Fibroblast of skin of abdomen (primary cell): Measurements from ENCODE around the gene ARHGEF28.

Experiments used
- DNase-seq: peaks from one replicate; pipeline ENCODE4 v3.0.0-alpha.2; 2013

The ARHGEF28 gene

DNA sequence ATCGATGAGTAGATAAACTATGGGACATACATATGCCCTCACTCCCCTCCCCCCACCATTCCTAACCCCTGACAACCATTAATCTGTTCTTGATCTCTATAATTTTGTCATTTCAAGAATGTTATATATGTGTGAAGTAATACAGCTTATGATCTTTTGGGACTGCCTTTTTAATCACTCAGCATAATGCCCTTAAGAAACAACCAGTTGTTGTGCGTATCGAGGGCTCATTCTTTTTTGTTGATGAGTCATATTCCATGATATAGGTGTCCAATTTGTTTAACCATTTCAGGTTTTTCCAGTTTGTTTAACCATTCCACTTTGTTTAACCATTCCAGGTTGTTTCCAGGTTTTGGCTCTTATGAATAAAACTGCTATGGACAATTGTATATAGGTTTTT lies 75.6 kb downstream of the ARHGEF28 start:
- DNase-seq, result peak; percentile 9

DNA sequence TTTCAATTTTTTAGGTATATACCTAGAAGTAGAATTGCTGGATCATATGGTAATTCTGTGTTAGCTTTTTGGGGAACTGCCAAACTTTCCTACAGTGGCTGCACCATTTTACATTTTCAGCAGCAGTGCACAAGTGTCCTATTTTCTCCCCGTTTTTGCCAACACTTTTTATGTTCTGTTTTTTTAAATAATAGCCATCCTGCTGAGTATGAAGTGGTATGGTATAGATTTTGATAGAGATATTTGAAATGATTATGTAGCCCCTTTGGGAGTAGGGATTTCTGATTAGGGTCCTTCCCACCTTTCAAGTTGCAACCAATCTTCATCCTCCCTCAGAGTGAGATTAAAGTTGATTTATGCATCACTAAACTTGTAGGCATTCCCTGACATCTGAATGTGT lies 76.5 kb downstream of the ARHGEF28 start:
- no peak for DNase-seq

DNA sequence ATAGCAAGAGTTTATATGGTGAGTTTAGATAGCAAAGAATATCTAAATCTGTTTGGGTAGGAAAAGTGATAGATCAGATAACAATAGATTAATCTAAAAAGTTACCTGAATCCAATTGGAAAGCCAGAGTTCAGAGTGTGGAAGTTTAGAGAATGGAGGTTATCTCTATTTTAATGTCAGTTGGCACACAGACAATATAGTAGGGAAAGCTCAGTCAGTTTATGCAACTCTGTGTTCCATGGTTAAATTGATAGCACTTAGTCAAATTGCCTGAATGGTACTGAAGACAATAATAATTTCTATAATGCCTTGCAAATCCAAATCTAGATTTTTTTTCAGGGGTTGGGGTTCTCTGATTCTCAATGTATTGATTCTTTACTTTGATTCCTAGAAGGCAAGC lies 77.0 kb downstream of the ARHGEF28 start:
- DNase-seq, result no peak

GRCh38 chr5:73705364-73705763 lies 79.4 kb downstream of the ARHGEF28 start:
- DNase-seq, result no peak

DNA sequence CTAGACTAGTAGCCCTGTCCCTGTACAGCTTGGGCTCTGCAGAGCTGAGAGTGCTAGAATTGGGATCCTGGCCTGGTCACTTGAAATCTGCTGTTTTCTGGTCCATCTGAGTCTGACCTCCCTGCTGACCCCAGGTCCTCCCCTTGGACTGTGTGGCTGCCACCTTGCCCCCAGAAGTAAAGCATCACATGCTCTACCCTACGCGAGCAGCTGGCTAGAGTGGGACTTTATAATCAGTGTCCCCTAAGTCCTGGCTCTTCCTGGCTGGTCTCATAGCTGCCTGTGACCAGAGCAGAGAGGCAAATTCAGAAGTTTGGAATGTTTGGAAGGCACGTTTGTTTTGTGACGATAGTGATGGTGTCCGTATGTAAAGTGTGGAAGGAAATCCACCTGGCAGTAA lies 81.0 kb downstream of the ARHGEF28 start:
- no peak for DNase-seq

DNA sequence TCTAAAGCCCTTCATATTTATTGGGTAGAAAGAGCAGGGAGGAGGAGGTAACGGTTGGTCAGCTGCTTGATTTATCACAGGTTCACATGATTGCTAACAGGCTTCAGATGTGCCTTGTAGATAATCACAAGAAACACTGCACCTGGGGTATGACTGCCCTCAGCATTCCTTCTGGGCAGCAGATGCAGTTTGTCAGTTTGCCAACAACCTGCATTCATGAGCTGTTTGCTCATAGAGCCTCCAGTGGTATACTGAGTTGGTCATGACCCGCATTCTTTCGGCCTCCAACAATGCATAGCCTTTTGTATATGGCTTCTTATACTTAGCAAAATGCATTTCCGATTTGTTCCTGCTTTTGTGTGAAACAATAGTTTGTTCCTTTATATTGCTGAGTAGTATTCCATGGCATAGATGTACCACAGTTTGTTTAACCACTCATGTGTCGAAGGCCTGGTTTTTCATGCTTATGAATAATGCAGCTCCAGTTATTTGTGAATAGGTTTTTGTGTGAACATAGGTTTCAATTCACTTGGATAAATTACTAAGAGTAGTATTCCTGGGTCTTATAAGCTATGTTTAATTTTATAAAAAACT lies 83.6 kb downstream of the ARHGEF28 start:
- DNase-seq, result peak; percentile 17

GRCh38 chr5:73716284-73716808 lies 90.3 kb downstream of the ARHGEF28 start:
- no peak for DNase-seq

GRCh38 chr5:73718762-73719161 lies 92.8 kb downstream of the ARHGEF28 start:
- no peak for DNase-seq

DNA sequence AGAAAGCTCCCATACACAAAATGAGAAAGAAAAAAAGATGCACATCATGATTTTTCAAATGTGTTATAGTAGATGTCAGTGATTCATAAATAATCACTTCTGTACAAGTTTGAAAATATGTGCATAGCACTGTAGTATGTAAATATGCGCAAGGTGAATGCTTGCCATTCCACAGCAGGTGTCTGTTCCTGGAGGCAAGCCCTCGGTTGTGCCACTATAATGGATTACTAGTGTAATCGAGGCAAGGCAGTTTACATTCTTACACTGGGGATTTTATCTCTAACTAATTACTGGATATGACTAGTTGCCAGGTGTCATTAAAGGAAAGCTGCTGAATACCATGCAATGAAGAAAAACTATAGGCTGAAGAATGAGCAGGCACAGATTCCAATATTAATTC lies 93.6 kb downstream of the ARHGEF28 start:
- no peak for DNase-seq

DNA sequence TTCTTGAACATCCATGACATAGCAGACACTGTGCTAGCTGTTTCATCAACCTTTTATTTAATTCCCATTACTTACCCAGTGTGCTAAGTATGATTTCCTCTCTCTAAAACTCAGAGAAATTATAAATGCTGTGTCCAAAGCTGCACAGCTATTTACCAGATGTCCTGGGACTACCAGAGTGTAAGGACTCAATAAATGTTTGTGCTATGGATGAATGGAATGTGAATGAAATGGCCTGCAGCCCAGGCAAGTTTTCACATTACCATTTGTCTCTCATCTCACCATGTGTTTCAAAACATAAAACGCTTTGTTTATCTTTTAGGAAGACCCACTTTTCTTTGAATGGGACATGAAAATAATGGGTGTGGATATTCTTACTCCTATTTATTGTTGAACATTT lies 96.2 kb downstream of the ARHGEF28 start:
- peak; percentile 34 for DNase-seq

DNA sequence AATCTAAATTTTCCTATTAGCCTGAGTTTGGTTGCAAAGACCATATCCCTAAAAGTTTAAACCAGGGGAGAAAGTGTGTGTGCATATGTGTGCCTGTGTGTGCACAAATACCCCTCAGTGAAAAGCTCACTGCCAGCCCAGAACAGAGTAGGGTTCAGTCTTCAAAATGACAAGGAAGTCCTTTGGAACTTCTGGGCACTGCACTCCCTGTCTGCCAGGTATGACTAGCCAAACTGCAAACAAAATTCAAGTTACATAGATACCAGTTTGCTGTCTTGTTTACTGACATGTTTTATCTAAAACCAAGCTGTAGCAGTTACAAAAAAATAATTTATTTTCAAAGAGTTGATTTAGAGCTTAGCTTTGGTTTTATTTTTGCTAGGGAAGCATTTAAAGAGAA lies 100.1 kb downstream of the ARHGEF28 start:
- DNase-seq, result no peak

DNA sequence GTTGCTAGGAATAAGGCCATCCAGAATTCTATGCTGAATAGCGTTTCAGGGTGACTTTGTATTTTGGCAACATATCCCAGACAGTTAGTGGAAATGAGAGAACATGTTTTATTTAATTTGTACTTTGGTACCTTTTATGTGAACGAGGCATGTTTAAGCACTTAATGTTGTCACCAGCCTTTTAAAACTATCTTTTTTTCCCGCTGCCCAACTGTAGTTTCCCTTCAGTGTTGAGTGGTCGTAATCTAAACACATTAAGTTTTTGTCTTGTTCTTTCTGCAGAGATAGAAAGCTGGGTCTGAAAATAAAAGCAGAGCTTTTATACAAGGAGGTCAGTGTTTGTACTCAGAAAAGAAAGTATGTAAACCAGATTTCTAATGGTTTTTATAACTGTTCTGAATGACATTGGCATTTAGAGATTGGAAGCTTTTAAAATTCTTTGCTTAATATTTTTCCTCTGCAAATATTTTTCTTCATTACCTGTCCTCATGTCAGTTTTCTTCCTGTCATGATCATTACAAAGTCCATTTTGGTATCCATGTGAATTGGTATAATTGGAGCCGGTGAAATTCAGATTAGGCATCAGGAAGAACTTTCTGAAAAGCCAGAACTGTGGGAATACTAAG lies 100.7 kb downstream of the ARHGEF28 start:
- no peak for DNase-seq

- DNase-seq, result no peak
Observed at GRCh38 chr5:73727470-73727869, 101.5 kb downstream of the ARHGEF28 start.

DNA sequence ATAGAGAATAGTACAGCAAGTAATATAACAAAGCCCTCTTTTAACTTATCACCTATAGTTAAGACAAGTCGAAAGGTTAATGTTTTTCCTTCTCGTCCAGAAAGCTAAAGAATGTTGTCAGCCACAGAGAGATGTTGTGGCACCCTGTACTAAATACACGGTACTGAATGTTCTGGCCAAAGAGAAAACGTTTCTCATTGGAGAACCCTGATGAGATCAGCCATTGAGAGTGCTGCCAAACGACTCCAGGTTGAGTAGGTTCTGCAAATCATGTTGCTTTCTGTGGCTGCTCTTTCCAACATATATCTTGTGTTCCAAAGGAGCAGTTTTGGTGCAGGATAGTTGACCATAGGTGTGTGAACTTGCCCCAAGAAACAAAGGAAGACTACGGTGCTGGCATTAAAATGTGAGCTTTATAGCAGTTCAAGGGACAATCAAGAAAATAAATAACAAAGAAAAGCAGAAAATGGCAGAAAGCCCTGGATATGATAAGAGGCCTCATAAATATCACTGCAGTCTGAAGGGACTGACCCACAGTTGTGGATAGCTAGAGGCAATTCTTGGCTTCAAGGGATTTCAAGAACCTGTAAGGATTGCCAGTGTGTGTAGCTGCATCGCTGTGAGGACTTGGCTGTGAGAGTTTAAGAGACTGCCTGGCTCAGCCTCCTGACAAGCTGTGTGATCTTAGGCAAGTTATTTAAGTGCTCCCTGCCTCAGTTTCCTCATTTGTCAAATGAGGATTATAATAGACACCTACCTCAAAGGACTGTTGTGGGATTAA lies 102.7 kb downstream of the ARHGEF28 start:
- no peak for DNase-seq

GRCh38 chr5:73729329-73729728 lies 103.3 kb downstream of the ARHGEF28 start:
- no peak for DNase-seq

DNA sequence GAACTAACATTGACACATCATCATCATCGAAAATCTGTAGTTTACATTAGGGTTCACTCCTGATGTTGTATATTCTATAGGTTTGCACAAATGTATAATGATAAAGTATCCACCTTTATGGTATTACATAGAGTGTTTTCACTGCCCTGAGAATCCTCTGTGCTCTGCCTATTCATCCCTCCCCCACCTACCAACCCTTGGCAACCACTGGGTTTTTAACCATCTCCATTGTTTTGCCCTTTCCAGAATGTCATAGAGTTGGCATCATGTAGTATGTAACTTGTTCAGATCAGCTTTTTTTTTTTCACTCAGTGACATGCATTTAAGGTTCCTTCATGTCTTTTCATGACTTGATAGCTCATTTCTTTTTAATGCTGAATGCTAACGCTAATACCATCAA lies 106.0 kb downstream of the ARHGEF28 start:
- DNase-seq, result no peak

DNA sequence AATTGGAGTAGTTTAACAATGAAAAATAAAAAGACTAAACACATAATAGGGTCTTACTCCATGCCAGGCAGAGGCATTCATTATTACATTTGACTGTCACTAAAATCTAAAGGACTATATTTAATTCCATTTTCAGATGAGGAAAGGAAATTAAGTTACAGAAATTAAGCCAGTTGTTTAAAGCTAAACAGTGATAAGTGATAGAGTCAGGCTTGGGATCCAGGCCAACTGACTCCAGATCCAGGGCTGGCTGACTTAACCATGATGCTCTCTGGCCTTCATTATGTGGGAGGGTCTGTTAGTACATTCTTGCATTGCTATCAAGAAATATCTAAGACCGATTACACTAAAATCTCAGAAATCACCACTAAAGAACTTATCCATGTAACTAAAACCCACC lies 107.2 kb downstream of the ARHGEF28 start:
- DNase-seq, result no peak

- DNase-seq, result no peak
Observed at GRCh38 chr5:73735032-73735734, 109.2 kb downstream of the ARHGEF28 start.

GRCh38 chr5:73739650-73740049 lies 113.7 kb downstream of the ARHGEF28 start:
- DNase-seq, result no peak

DNA sequence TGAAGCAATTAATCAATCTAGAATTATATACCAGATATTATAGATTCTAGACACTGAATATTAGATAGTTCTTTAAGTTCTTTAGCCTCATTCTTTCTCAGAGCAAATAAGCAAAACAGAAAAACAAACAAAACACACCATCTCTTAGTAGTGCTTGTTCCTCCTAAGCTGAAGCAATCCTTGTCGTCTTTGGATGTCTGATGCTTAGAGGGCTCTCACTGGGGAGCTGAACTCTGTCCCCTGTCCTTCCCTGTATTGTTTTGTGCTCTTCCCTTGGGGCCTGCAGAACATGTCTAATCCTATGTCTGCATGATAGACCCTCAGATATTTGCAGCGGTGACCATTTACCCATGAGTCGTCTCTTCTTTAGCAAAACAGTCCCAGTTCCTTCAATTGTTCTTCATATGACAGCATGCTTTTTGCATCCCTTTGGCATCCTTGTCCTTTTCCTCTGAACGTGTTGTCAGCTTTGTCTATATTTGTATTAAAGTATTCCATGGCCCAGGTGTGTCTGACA lies 114.3 kb downstream of the ARHGEF28 start:
- DNase-seq, result no peak

- no peak for DNase-seq
Observed at GRCh38 chr5:73743161-73743560, 117.2 kb downstream of the ARHGEF28 start.

- no peak for DNase-seq
Observed at GRCh38 chr5:73745836-73746235, 119.8 kb downstream of the ARHGEF28 start.

DNA sequence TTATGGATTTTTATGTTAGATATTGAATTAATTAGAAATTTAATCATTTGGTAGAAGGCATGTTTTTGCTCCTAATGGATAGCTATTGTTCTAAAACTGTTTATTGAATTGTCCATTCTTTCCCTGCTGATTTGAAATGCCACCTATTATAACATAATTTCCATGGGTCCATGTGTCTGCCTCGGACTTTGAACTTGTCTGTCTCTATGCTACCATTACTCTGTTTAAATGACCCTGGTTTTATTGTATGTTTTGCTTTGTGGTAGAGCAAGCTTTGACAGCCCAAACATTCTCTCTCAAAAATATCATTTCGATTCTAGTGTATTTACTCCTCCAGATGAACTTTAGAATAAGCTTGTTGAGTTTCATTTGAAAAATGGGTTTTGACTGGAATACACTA lies 120.6 kb downstream of the ARHGEF28 start:
- no peak for DNase-seq
